NCI-H2227 treated with DMSO at 0.1 percent for 48 hours (cell line): Measurements from ENCODE around the gene TLE3.

ENCODE experiments used
- DNase-seq: peaks from one replicate; lab custom pipeline; 2025; lab: John Stamatoyannopoulos, UW

TLE3 gene

DNA sequence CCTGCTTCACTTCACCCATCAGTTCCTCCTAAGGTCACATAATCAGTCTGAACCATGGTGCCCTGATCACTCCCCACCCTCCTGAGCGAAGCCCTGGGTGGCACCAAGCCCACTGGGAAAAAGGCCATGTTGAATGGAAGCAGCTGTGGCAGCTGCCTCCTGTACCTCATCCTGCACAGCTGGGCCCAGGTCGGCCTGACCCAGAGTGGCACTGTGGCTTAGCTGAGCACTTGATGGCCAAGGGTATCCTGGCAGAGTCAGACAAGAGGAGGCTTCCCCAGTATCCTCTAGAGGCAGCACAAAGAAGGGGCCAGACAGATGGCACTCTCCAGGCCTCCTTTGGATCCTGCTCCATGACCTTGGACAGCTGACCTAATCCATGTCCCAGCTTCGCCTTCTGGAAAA, 68.4 kb downstream of the TLE3 start:
- no peak for DNase-seq

- no peak for DNase-seq
Measured at GRCh38 chr15:70027518-70027917, 70.2 kb downstream of the TLE3 start.

DNA sequence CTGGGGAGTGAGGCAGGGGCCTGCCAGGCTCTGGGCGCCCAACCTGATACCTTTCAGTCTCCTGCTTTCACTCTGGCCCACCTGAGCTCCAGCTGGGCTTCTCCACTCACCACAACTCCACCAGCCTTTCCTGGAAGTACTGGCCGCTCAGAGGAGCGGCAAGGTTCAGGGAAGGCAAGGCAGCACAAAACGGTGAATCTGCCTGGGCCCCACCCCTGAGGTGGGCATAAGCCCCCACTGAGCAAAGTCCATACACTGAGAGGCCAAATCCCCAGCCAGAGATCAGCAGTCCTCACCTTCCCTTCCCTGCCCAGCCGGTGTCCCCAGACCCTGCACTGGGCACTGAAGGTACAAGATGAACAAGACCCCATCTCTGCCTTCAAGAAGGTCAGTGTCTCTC, 70.7 kb downstream of the TLE3 start:
- DNase-seq: no peak

GRCh38 chr15:70025413-70026296, 72.1 kb downstream of the TLE3 start:
- DNase-seq: no peak

GRCh38 chr15:70024521-70024920, 73.2 kb downstream of the TLE3 start:
- no peak for DNase-seq

DNA sequence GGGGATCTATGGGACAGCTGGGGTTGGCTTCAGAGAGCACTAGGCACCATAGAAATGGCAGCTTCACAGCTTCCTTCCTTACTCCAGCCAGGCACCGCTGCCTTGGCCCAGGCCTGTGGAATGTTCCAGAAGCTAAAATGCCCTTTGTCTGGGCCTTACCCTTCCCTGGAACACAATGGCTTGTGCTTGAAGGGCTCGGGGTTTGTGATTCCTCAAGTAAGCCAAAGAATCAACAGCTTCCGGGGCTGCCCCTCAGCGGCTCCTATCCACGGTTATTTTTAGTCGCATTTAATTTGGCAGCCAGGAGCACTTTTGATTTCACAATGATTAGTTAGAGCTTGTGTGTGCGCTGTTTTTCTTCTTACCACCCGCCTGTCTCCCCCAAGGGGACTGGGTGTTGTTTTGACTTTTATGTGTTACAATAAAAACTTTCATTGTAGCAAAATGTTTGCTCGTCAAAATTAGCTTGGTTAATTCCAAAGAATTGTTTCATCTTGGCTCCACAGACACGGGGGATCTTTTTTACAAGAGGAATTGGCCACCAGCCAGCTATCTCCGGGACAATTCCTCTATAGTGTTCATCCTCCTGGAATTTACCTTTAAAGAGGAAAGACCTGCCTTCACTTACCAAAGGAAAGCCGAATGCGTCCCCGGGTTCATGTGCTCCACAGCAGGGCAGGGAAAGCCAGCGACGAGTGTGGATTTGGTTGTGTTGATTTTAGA, 73.8 kb downstream of the TLE3 start:
- no peak for DNase-seq

GRCh38 chr15:70023064-70023768, 74.5 kb downstream of the TLE3 start:
- peak; percentile 16 for DNase-seq

DNA sequence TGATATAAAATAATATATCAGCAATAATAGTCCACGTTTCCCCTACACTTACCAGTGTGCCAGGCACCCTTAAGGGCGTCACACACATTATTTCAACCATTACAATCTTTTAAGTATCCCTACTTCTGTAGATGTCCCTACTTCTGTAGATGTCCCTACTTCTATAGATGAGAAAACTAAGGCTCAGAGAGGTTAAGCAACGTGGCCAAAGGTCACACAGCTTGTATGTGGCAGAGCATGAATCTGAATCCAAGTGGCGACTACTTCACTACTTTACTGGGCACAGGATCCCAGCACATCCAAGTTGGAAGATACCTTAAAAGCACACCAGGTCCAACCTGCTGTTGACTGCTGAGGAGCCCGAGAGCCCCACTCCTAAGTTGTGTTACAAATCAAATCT, 77.5 kb downstream of the TLE3 start:
- DNase-seq: no peak

- DNase-seq: no peak
Measured at GRCh38 chr15:70018646-70019600, 78.8 kb downstream of the TLE3 start.

- no peak for DNase-seq
Measured at GRCh38 chr15:70017801-70018200, 79.9 kb downstream of the TLE3 start.

- DNase-seq: no peak
Measured at GRCh38 chr15:70017025-70017424, 80.7 kb downstream of the TLE3 start.

DNA sequence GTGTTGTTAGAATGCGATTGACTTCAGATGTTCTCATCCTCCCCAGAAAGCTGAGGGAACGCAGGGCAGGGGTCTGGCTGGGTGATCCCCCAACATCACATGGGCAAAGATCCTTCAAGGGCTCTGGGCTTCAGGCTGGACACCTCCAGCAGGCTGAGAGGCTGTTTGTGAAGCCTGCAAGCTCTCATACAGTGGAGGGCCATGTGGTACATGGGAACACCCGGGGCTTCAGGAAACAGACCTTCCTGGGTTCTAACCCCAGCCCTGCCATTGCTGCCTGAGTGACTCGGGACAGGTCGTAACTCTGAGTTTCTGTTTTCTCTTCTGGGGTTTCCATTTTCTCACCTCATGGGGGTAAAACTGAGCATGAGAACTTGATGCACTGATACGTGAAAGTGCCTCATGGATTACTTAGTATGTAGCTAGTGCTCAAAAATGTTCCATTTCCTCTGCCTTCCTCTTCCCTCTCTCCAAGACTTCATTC, 81.2 kb downstream of the TLE3 start:
- no peak for DNase-seq

DNA sequence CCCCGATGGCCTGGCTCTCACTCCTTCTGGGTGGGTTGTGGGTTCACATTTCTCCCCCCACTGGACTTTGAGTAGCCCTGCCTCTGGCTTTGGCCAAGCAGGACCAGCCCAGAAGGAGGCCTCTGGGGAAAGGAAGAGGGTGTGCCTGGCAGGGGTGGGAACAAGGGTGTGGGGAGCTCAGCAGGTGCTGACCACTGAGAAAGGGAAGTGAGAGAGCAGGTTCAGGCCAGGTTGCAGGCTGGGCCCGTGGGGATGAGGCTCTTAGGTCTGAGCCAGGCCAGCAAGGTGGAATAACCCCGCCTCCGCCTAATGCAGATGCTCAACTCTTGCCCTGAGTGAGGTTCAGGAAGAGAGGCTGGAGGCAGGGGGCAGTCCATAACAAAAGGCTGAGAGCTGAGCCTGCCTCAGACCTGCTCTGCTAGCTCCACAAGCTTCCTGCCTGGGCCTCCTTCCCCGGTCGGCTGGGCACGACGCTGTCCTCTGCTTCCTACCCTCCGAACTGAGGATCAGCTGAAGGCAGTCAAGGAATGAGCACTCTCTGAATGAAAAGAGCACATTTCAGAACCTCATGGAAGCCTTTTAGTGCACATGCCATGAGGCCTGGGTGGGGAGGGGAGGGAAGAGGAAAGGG, 82.7 kb downstream of the TLE3 start:
- no peak for DNase-seq

GRCh38 chr15:70014331-70014730, 83.4 kb downstream of the TLE3 start:
- no peak for DNase-seq

DNA sequence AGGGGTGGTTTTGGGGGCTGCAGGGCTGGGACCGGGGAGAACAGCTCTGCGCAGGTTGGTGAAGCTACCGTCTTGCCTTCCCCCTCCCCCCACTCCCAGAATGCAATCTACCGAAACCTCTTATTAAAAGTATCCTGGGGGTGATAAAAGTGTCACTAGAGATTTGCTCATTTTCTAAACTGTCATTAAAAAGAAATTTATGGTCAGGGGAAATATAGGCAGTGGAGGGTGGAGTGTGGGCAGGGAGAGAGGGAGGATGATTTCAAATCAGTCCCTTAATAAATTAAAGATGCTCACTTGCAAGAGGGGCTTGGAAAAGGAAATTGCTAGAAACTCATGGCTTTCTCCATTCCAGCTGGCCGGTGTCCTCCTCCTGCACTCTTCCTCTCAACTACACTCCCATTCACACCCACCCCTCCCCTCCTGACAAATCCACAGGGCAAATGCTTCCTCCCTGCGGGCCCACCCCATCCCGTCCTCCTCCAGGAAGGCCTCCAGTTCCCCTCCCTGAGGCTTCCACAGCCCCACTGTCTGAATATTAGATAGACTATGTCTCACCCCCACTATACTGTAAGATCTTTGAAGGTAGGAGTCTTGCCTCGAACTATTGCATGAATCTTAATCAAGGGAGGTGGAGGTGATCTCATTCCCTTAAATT, 83.9 kb downstream of the TLE3 start:
- no peak for DNase-seq

DNA sequence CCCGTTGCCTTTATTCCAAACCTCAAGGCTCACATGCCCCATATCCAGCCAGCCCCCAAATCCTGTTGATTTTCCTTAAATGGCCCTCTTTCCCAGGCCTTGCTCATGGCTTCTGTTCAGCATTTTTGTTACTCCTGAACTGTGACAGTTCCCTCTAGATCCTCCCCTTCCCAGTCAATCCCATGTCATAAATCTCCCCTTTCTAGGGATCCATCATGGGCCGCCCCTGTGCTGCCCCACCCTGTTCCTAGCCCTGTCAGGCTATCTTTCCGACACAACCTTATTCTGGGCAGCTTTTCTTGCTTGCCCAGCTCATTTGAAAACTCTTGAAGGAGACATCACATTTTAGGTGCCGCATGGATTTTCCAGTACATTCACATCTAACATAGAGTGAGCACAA, 84.8 kb downstream of the TLE3 start:
- DNase-seq: no peak

- DNase-seq: no peak
Measured at GRCh38 chr15:70008697-70009290, 88.9 kb downstream of the TLE3 start.

- DNase-seq: no peak
Measured at GRCh38 chr15:70006259-70007147, 91.2 kb downstream of the TLE3 start.

DNA sequence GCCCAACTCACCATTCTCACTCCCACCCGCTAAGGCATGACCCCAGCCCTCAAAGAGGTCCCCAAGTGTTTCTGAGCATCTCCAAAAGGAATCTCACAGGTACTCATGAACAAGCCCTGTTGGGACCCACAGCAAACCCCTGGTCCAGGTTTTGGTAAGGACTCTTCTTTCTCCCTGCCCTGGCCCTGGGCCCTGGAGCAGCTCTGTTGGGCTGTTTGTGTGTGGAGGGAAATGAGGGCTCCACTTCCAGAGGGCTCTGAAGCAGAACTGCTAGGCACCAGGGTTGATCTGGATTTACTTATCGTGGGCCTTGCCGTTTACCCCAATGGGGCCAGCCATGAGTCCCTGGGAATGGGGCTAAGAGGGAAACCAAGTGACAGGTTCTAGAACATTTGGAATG, 92.9 kb downstream of the TLE3 start:
- no peak for DNase-seq
